SH-SY5Y (cell line): Measurements from ENCODE around the gene DCLK1.

Experiments used
- GATA2 ChIP-seq: IDR thresholded peaks from 2 replicates; pipeline ENCODE4 v1.6.1; 2011; ENCODE audit warnings: mild to moderate bottlenecking, low read depth, low read length
- GATA3 ChIP-seq: IDR thresholded peaks from 2 replicates; pipeline ENCODE4 v1.6.1; 2011; ENCODE audit warnings: low read depth, mild to moderate bottlenecking, low read length, moderate library complexity

DNA sequence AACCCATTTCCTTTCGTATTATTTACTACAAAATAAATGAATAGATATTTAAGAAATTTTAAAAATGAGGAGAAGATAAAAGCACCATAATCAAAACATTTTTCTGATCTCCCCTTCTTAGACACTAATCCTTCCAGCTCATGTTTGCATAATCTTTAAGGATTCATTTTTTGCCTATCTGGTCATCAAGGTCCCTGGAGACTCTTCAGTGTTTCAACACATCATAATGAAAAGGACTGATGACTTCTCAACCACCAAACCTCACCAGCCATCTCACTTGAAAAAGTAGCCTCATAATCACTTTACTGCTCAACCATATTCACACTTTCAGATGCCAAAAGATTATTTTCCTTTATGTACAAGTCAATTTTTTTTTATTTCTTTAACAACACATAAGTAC, 80.1 kb downstream of the DCLK1 start:
- TF ChIP-seq GATA2 (no peak), GATA3 (no peak)
